ENCODE data around the gene TMEM248. TPM values are rescaled to one million over a fixed set of nuclear protein-coding genes. Genes with fewer than 3 reads are reported as not detected.
"Not testable (repeated sequence)": the region's sequence is repeated elsewhere in the genome, so short reads cannot be mapped to it uniquely, and the experiment has no call there.

TMEM248 gene
- total and polyA plus RNA-seq, 2 of the 13 experiments (the other 11 are each of a cell fraction or from before 2014, with no cell fraction given) = 54.3 to 109 TPM

GRCh38 chr7:66907731-66908130 is 13.3 kb upstream of the TMEM248 start:
- TF ChIP-seq PAX8 (CRISPR knock-in tag; IDR thresholded peaks at IDR 0.05; ENCODE audit: borderline replicate concordance) (no peak), ZNF709 (CRISPR knock-in tag; IDR thresholded peaks at IDR 0.05) (no peak), ZIK1 (CRISPR knock-in tag; IDR thresholded peaks at IDR 0.05; ENCODE audit: borderline replicate concordance, low read depth) (no peak), ZZZ3 (CRISPR knock-in tag; IDR thresholded peaks at IDR 0.05; ENCODE audit: borderline replicate concordance) (no peak)
- H3K79me2 ChIP-seq (ENCODE audit: insufficient read depth, low read length) = no peaks in the 10 kb centered on the region
- intact Hi-C loops (cut with micrococcal nuclease; ENCODE audit: unreplicated experiment) = no loop called here
- 100% methylated on average over 5 of the region's 5 CpGs for WGBS (ENCODE audit: low lambda C conversion rate)
- peaks cover 10% of the 10 kb centered on the region for H3K4me1 ChIP-seq (ENCODE audit: insufficient read depth, low read length)
- DNase-seq (ENCODE audit: low spot score) (no peak), ATAC-seq (no peak), FAIRE-seq (no peak)
- in situ Hi-C loops (cut with HindIII; ENCODE audit: extremely low pct_ligation_motif_present, low pct_unique_long_range_greater_than_20kb) = no loop called here
- H3K4me3 ChIP-seq (replicated peaks in 1 of 3; ENCODE audit: insufficient read depth in 1 of 3, low read depth in 2 of 3, low read length in 3 of 3) = no peak overlapping the region
- H3K9me3 ChIP-seq (ENCODE audit: low read length) = no peaks in the 10 kb centered on the region
- BruUV-seq (replicated peaks) = no TSS peak
- ChIA-PET POLR2A (interaction anchor here (1.1 kb wide), 1 partner anchor 20 kb away, joined by 3 read pairs; no protein-coding TSS in a partner anchor), CTCF (ENCODE audit: low intra/inter-chr PET ratio, low total read pairs) (no interaction called here)
- no peak overlapping the region for H3K9ac ChIP-seq (ENCODE audit: insufficient read depth, low read depth, low read length)
- no peaks in the 10 kb centered on the region for H3K27me3 ChIP-seq (ENCODE audit: control insufficient read depth in 1 of 2, insufficient read depth in 2 of 2, low read length in 2 of 2)
- H3K4me2 ChIP-seq (ENCODE audit: low read depth, low read length) = no peak overlapping the region
- no peaks in the 10 kb centered on the region for H4K20me1 ChIP-seq (ENCODE audit: insufficient read depth, low read length)
- H3K27ac ChIP-seq (ENCODE audit: extremely low read length, insufficient read depth, low read length) = no peak overlapping the region
- no peak overlapping the region for H2AFZ ChIP-seq (ENCODE audit: low read length)
- H3K36me3 ChIP-seq (replicated peaks in 1 of 2; ENCODE audit: control insufficient read depth in 1 of 2, insufficient read depth in 2 of 2, low read length in 2 of 2) = peaks cover 0 to 1% of the 10 kb centered on the region in 2 experiments; a peak in 1 of 5 replicates

GRCh38 chr7:66908598-66908997 is 12.4 kb upstream of the TMEM248 start:
- intact Hi-C loops (cut with micrococcal nuclease; ENCODE audit: unreplicated experiment); H3K79me2 ChIP-seq (ENCODE audit: insufficient read depth, low read length); FAIRE-seq; H2AFZ ChIP-seq (ENCODE audit: low read length); H3K9ac ChIP-seq (ENCODE audit: insufficient read depth, low read depth, low read length); H3K4me3 ChIP-seq (replicated peaks in 1 of 3; ENCODE audit: insufficient read depth in 1 of 3, low read depth in 2 of 3, low read length in 3 of 3); H4K20me1 ChIP-seq (ENCODE audit: insufficient read depth, low read length); H3K27ac ChIP-seq (ENCODE audit: extremely low read length, insufficient read depth, low read length); H3K27me3 ChIP-seq (ENCODE audit: control insufficient read depth in 1 of 2, insufficient read depth in 2 of 2, low read length in 2 of 2); in situ Hi-C loops (cut with HindIII; ENCODE audit: extremely low pct_ligation_motif_present, low pct_unique_long_range_greater_than_20kb); CTCF ChIA-PET (ENCODE audit: low intra/inter-chr PET ratio, low total read pairs); H3K9me3 ChIP-seq (ENCODE audit: low read length); DNase-seq (ENCODE audit: low spot score); ATAC-seq; BruUV-seq (replicated peaks); H3K4me2 ChIP-seq (ENCODE audit: low read depth, low read length); H3K36me3 ChIP-seq (replicated peaks in 1 of 2; ENCODE audit: control insufficient read depth in 1 of 2, insufficient read depth in 2 of 2, low read length in 2 of 2): not testable (repeated sequence)
- POLR2A ChIA-PET = interaction anchor here (0.6 kb wide), 1 partner anchor 164 kb away, joined by 3 read pairs; no protein-coding TSS in a partner anchor
- H3K4me1 ChIP-seq (ENCODE audit: insufficient read depth, low read length) = peaks cover 19% of the 10 kb centered on the region
- WGBS (ENCODE audit: low lambda C conversion rate) = 66% methylated on average over 4 of the region's 4 CpGs
